HTERT RPE-1 (cell line): ENCODE data around the gene CDKL5.
"Not testable (repeated sequence)": the region's sequence is repeated elsewhere in the genome, so short reads cannot be mapped to it uniquely, and the experiment has no call there.

Experiments used
- in situ Hi-C: fragments of 300-500 bp; cut with MboI; formaldehyde crosslinking; loops from 4 replicates; pipeline ENCODE4 v1.14.3; 2020; ENCODE audit warnings: low sequenced_read_pairs

Gene CDKL5

DNA sequence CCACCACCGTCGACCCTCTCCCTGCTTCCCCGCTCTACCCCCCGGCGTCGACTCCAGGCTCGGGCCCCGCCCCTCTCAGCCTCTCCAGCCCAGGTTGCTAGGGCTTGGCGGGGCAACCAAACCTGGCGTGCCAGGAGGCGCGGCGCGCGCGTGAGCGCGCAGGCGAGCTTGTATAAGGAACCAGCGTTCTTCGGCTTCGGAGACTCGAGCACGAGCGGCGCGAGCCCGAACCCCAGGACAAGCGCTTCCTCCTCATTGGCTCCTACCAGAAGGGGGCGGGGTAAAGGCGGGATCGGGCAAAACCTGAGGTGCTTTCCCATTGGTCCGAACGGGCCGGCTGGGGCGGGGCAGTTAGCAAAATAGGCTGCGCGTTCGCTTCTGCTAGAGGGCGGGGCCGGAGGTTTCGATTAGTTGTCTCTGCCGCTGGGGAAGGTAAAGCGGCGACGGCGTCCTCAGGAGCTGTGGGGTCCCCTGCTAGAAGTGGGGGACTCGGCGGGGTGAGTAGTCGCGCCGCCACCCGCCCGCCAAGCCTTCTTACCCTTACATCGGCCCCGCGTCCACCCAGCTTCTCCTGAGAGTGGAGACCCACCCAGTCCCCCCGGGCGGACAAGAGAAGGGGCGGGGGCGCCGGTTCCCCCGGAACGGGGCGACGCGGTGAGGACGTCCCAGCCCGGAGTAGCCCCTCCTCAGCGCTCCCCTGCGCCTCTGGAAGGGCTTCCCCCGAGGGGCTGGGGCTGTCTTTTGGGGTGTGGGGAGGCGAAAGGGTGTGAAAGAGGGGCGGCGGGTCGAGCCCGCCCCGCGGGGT, at the start of gene CDKL5:
Gene CDKL5, plus strand, starts transcription at position 410 of the 805 bp plus-strand sequence. CDS start 81,489 bp downstream, outside the sequence.
- in situ Hi-C loops, result no loop called here

DNA sequence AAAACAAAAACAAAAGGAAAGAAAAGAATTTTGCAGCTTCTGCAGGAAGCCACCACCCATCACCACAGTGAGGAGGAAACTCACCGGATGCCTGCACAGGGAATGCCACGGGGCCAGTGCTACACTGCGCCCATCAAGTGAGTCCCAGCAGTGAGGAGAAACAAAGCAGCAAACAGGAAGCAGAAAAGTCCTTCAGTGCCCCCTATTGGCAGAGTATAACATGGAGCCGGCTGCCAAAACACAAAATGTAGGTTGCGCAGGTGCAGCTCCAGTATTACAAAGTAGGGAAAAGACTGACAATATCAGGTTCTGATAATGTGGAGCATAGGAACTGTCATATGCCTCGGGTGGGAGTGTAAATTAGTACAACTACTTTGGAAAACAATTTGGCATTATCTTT, 47.6 kb upstream of the CDKL5 start:
- in situ Hi-C loops, result no loop called here

DNA sequence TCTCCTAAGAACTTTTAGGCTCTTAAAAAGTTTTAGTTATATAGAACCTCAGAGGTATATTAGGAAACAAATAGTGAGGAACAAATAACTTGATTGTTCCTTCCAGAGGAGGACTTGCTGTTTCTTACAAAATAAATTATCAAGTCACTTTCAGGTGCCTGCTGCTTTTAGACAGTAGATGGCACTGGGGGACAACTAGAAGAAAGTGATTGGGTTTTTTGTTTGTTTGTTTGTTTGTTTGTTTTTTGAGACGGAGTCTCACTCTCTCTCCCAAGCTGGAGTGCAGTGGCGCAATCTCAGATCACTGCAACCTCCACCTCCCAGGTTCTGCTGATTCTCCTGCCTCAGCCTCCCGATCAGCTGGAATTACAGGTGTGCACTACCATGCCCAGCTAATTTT, 35.4 kb upstream of the CDKL5 start:
- in situ Hi-C loops, result no loop called here

DNA sequence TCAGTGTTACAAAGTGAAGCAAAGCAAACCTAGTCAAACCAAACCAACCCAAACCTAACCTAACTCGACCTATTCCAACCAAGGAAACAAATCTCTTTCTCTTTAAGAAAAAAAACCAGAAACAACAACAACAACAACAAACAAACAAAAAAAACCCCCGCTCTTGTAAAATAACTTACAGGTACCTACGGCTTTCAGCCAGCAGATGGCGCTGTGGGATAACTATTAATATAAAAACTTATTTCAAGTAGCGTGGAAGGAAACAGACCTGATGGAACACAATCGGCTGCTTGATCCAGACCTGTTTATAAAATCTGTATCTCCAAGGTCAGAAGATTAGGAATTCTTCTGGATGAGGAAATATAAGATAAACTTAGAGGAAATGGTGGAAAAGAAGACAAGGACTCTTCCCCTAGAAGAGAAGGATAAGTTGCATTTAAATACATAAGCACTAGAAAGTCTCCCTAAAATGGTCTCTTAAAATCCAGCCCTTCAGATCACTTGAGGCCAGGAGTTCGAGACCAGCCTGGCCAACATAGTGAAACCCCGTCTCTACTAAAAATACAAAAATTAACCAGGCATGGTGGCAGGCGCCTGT, 34.4 kb upstream of the CDKL5 start:
- in situ Hi-C loops, result no loop called here

DNA sequence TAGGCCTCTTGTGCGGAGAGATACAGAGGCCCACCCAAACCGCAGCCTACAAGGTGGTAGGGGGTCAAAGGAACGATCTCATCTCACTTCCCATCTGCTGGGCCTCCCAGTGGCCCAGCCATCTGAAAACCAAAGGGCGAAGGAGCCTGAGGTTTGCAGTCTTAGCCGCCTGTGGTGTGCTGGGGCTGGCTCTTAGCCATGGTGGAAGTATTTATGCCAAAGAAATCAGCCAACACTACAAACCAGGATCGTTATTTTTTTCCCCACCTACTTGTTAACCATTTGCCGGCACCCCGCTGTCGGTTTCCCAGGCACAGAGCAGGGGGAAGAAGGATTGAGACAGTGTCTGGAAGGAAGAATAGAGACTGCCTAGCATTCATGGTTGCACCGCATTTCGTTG, 30.9 kb upstream of the CDKL5 start:
- in situ Hi-C loops, result no loop called here

DNA sequence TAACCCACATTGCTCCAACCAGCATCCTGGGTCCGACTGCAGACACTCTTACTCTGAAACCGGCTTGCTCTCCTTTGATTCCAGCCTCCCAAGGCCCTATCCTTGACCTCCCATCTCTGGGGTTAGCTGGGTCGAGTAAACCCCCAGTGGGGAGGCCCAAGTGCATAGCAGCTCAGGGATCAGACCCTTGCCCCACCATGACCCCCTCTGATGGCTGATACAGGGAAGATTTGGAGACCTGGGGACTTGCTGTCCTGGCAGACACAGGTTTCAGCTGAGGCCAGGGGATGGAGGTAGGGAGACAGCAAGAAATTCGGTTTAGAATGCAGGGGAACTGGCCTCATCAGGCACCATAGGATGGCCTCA, 23.6 kb upstream of the CDKL5 start:
- in situ Hi-C loops, result no loop called here

DNA sequence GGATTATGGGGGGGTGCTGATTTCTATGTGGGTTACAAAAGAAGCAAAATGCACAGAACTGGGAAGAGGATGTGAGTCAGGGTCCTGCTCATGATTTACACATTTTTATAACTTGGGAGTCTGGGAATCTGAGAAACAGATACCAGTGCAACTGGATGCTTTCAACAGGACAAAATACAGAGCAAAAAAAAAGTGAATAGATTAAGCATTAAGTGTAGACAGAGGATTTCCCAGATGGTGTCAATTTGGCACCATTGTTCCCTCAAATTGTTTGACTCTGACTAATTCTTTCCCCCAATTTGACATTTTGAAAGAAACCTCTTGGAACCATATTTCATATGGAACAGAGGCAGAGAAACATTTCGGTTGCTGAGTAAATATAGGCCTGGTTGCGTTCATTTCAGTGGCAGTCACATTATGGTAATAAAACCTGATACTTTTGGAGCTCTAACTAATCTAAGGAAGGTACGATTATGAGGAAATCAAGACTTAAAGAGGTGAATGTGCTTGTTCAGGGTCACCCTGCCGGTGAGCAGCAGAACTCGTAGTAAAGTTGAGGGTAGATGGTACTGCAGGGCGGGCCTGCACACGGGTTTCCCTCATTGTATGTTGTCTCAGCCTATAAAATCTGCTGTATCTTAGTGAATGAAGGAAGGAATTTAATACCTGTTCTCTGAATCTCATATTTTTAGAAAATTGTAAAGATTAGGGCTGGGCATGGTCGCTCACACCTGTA, 18.7 kb upstream of the CDKL5 start:
- in situ Hi-C loops, result no loop called here

DNA sequence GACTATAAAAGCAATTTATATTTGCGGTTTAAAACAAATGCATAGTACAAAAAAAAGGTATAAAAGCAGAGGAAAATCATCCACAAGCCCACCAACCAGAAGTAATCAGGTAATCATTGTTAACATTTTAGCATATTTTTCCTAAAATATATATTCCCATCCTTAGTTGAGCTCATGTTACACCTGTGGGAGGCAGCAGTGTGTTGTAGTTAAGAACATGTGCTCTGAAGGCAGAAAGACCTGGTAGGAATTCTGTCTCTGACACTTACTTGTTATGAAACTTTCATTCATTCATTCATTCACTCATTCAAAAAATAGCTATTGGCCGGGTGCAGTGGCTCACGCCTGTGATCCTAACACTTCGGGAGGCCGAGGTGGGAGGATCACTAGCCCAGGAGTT, 15.4 kb upstream of the CDKL5 start:
- in situ Hi-C loops, result no loop called here

DNA sequence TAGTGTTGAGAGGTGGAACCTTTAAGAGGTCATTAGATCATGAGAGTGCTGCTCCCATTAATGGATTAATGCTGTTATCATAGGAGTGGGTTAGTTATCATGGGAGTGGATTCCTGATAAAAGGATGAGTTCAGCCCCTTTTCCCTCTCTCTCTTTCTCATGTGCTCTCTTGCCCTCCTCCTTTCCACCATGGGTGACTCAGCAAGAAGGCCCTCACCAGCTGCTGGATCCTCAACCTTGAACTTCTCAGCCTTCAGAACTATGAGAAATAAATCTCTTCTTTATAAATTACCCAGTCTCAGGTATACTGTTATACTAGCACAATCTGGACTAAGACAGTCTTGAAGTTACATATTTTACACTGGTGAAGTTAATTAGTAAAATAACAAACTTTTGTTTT, 10.0 kb upstream of the CDKL5 start:
- in situ Hi-C loops, result no loop called here

DNA sequence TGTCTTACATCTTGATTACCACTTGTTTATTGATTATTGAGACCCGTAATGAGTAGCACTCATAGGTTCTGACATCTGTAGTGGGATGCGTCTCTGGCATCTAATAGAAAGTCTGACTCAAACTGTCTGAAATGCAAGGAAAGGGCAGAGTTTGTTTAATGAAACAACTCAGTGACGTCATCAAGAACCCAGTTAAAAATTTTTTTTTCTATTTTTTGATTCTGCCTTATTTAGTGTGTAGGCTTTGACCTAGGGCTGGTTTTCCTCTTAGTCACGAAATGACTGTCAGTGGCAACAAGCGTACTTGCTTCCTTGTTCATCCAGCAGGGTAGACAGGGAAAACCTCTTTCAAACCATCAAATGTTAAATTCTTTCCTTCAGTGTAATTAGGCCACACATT, 3.1 kb upstream of the CDKL5 start:
- in situ Hi-C loops, result no loop called here

DNA sequence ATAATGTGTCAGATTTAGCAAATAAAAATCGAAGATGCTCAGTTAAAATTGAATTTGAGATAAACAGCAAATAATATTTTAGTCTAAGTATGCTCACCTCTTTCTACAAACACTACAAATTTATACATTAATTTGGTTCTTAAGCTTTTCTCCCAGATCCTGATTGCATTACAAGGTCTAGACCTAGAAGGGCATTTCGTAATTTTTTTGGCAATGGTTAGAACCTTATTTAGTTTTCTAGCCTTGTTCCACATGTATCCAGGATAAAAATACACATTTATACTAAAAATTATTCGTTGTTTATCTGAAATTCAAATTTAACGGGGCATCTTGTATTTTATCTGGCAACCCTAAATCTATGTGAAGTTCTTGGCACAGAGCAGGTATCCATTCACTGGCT, 2.5 kb upstream of the CDKL5 start:
- in situ Hi-C loops, result no loop called here

DNA sequence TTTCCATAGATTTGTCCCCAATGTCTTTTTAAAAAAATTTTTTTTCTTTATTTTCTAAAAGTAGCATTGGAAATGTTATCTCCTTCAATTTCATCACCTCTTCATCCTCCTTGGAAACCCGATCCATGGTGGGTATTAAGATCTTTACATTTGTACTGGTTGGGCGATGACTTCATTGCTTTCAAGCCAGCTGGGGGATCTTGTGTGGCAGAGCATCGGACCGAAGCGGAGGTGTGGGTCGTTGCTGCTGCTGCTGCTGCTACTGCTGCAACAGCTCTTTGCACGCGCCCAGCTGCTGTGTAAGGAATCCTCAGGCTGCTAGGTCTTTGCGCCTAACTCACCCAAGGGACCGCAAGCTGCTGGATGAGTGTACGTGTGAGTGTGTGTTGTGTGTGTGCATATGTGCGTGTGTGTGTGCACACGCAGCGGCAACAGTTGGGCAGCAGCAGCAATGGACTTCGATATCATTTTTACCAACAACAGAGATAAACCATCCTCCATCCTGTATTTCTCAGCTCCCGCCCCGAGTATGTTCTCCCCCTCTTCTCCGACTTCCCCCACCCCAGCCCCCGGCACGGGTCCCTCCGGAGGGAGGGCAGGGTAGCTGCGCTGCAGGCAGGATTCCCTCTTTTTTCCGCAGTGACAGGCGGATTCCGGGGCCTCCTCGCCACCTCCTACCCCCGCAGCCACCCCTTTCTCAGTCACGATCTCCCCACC, 768 bp upstream of the CDKL5 start:
- in situ Hi-C loops, result no loop called here

DNA sequence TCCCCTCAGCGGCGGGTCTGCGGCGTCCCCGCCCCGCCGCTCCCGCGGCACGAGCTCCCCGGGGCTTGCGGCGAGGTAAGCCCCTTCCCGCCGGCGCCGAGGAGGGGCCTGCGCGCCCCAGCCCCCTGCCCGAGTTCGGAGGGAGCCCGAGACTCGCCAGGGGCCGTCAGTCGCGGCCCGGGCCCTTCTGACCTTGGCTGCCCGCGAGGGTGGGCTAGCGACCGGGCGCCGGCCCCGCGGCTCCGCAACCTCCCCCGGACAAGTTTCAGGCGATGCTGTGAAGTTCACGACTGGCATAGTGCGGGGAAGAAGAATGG, 554 bp downstream of the CDKL5 start:
- in situ Hi-C loops, result no loop called here

DNA sequence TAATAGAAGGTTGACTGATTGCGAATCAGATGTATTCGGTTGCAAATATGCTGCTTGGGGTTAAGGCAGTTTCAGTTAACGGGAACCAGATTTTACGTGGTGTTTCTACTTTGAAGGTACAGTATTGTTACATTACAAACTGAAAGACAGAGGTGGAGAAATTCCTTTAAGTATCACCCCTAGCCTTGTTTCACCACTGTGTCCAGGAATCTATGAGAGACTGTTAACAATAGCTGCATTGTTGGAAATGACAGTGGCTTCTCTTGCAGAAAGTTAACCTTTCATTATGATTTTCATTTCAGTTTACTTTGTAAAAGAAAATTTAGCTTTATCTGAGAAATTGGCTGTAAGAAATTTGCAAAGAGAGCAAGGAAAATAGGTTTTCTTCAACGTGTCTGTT, 2.6 kb downstream of the CDKL5 start:
- in situ Hi-C loops, result no loop called here

DNA sequence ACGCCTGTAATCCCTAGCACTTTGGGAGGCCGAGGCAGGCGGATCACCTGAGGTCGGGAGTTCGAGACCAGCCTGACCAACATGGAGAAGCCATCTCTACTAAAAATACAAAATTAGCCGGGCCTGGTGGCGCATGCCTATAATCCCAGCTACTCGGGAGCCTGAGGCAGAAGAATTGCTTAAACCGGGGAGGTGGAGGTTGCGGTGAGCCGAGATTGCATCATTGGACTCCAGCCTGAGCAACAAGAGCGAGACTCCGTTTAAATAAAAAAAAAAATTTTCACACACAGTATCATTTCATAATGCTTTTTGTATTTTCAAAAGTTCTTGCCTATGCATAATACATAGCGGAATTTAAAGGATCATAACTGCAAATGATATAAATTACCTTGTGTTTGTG, 7.9 kb downstream of the CDKL5 start:
- in situ Hi-C loops, result not testable (repeated sequence)

DNA sequence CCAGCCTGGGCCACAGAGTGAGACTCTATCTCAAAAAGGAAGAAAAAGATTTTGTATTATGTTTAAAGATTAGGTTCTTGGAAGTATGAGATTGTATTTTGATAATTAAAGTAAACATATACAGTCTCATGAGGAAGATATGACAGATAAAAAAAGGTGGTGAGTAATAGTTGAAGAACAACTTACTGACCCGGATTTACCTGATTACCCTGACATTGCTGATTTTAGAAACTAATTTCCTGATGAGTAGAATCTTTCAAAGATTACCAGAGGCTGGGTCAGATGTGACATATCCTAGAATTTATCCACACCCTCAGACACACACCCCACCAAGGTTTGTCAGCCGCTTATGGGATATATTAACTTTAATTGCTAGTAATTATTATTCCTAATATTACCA, 9.5 kb downstream of the CDKL5 start:
- in situ Hi-C loops, result no loop called here

DNA sequence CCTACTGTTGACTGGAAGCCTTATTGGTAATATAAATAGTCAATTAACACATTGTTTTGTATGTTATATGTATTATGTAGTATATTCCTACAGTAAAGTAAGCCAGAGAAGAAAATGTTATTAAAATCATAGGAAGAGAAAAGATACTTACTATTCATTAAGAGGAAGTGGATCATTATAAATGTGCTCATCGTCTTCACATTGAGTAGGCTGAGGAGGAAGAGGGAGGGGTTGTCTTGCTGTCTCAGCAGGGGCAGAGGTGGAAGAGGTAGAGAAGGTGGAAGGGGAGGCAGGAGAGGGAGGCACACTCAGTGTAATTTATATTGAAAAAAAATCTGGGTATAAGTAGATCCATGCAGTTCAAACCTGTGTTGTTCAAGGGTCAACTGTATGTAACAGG, 10.6 kb downstream of the CDKL5 start:
- in situ Hi-C loops, result no loop called here

DNA sequence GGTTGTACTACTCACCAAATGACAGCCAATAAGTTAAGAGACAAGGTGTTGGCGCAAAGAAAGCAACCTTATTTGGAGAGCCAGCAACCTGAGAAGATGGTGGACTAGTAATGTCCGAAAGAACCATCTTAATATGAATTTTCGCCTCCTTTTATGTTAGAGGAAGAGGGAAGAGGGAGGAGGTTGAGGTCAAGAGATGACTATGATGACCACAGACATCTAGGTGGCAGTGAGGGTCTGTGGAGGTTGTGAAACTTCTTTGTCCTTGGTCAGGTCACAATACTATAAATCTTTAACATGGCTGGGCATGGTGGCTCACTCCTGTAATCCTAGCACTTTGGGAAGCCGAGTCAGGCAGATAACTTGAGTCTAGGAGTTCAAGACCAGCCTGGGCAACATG, 15.4 kb downstream of the CDKL5 start:
- in situ Hi-C loops, result no loop called here

DNA sequence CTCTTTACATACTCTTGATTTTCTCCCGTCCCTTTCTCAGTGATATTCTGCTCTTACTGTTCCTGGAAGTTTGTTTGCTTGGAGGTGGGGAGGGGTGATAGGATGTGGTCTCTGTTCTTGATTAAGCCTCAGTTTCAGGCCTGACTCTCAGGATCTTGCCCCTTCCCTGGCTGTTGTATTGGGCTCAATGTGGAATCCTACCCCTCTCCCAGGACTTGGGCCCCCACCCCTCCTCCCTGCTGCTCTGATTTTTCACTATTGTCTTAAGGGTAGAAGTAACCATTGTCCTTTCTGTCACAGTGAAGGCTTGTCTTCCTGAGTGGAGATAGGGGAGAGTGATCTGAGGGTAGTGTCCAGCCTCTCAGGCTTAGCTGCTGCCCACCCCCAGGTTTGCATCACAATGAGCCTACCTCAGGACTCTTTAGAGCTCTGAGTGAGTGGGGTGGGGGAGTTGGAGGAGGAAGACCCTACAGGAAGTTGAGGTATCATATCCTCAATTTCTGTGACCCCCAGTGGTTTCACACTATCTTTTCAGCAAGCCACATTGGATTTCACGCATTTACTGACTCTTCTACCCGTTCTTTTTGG, 16.5 kb downstream of the CDKL5 start:
- in situ Hi-C loops, result no loop called here

DNA sequence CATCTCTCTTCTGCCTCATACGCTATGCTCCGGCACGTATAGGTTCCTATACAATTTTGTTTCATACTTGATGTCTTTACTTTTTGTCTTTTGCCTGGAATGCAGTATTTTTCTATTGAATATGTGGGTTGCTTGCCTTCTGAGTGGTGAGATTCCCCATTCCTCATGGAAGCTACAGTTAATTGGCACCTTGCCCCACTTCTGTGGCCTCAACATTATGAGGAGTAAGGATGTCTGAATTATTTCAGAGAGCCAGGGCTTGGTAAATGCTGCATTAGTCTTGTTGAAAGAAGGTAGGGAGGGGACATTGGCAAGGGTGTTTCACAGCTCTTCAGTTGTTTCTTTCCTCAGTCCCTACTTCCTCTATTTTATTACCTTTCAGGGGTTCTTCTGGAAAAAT, 23.0 kb downstream of the CDKL5 start:
- in situ Hi-C loops, result no loop called here

DNA sequence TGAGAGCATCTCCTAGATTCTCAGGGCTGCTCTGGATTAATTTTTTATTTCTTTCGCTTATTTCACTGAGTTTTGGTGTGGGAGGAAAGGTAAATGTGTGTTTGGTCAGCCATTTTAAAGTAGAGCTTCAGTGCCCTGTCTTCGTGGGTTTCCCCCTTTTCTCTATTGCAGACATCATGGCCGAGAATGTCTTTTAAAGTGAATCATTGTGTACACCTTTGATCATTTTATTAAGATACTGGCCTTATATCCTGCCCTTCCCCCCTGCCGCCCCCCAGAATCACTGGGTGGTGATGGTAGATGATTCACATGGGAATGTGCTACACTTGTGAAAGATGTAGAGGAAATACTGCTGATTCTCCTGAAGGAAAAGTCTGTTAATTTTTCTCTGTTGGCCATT, 23.8 kb downstream of the CDKL5 start:
- in situ Hi-C loops, result no loop called here
